Astrocyte of the cerebellum (primary cell): ENCODE measurements around the gene PIGC.

ENCODE experiments used
- DNase-seq: peaks from one replicate; pipeline ENCODE4 v3.0.0-alpha.2; 2011; ENCODE audit warnings: low read depth
- H3K4me3 ChIP-seq: 2 replicates; pipeline ENCODE4 v1.5.1; 2011; ENCODE audit warnings: mild to moderate bottlenecking, low read depth, low read length, moderate library complexity
- CTCF ChIP-seq: IDR thresholded peaks from 2 replicates; pipeline ENCODE4 v1.5.1; 2012; ENCODE audit warnings: low read length, low read depth, moderate library complexity, mild to moderate bottlenecking; ENCODE audit errors: missing control alignments
- in situ Hi-C: cut with HindIII; loops from 2 replicates; pipeline ENCODE4 v1.10.0; 2017; ENCODE audit warnings: low sequenced_read_pairs

Gene PIGC

DNA sequence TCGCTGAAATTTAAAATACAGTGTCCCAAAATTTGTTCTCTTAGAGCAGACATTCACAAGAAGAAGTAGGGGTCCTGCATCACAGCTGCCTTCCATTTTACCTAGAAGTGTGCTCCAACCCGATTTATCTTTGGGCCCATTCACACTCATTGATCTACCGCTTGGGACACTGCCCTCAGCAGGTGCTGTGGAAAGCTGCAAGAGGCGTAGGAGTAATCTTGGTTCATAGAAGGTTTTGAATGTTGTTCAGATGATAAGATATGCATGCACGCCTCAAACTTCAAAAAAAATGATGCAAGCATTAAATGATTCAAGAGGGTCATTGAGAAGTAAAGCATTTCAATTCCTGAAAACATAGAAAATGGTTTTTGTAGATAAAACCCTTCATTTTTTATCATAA lies 42.0 kb downstream of the PIGC start:
- no peak for TF ChIP-seq CTCF
- DNase-seq = no peak
- in situ Hi-C loops = loop anchor here (5.0 kb wide), 1 partner anchor 400 kb away; no protein-coding TSS in a partner anchor
- H3K4me3 ChIP-seq = no peak overlapping the region

- no peak overlapping the region for H3K4me3 ChIP-seq
- DNase-seq = no peak
These were observed 42.4 kb downstream of the PIGC start for GRCh38 chr1:172401477-172401876.

GRCh38 chr1:172400722-172401105 lies 43.2 kb downstream of the PIGC start:
- no peak overlapping the region for H3K4me3 ChIP-seq
- DNase-seq = no peak
- in situ Hi-C loops = loop anchor here (5.0 kb wide), 1 partner anchor 398 kb away; no protein-coding TSS in a partner anchor
- no peak for TF ChIP-seq CTCF

More at GRCh38 chr1:172401477-172401876, 42.4 kb downstream of the PIGC start:
- TF ChIP-seq CTCF = no peak
- in situ Hi-C loops = loop anchor here (5.0 kb wide), 1 partner anchor 399 kb away; no protein-coding TSS in a partner anchor

DNA sequence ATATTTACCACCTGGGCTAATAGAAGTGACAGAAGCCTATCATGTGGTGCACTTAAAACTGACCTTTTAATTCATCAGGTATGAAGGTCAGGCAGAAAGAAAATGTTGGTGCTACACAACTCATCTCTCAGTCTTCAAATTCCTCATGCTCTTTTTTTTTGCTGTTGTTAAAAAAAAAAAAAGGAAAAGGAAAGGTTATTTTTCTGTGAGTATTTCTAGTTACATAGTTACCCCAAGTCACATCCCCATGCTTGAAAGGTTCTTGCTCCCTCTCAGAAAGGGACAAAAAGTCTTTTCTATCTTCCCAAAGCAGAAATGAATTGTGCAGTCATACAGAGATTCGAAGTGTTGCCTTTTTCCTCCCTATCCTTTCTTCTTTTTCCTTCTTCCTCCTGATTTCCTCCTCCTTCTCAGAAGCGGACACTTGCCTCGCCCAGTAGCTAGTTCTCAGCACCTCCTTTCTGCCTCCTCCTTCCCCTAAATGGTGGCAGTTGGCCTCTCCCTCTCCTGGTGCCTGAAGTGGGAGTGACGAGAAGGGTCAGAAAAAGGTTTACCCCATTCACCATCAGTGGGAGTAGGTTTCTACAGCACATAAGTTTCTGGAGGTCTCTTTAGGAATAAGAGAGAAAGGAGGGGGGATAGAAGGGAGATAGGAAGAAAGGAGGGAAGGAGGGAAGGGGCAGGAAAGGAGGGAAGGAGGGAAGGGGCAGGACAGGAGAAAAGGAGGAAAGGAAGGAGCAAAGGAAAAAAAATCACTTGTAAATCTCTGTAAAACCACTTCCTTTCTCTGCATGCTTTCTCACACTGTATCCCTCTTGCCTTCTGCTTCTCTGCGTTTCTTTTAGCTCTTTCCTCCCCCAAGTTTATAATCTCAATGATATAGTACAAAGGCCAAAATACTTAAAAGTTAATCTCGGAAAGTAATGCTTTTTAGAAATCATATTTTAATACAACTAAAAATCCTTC lies 43.8 kb downstream of the PIGC start:
- in situ Hi-C loops = loop anchor here (5.0 kb wide), 1 partner anchor 398 kb away; no protein-coding TSS in a partner anchor
- no peak overlapping the region for H3K4me3 ChIP-seq
- TF ChIP-seq CTCF = no peak
- no peak for DNase-seq

DNA sequence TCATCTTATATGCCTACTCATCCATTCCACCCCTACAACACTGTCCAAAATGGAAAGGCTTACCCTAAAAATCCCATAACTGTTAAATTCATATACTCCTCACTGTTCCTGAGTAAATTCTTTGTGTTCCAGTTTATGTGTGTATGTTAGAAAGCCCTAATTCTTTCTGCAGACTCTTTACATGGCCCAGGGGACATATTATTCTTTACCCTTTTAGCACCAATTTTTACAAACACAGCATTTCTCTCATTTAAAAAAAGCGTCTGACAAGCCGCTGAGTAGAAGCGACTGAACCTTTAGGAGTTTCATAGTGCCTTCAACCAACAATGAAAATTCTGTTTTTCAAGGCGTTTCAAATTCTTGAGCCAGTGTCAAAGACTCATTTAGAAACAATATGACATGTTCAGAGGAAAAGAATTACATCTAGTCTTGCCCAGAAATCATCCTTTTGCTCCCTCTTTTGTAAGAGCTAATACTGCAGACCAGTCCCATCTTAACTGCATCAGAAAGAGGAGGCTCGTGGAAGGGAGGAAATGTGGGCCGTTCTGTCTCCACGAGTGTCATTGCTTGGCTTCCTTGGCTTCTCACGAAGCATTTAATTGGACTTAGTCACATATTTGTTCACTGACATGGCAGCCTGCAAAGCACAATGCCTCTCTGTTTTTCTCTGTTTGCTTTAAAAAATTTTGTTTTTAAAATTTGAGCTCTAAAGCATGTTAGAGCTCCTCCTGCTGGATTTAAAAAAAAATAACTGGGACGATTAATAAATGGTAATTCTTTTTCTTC lies 44.7 kb downstream of the PIGC start:
- peak; percentile 81 for DNase-seq

More for the DNA sequence above, 44.7 kb downstream of the PIGC start:
- TF ChIP-seq CTCF = peak; percentile 31
- in situ Hi-C loops = no loop called here
- no peak overlapping the region for H3K4me3 ChIP-seq
